Activated naive CD8-positive, alpha-beta T cell treated with anti-CD3 and anti-CD28 coated beads, Interleukin-2, amount 50 U/mL, for 16 hours (primary cell): ENCODE measurements around the gene RBPJ.
"Not testable (repeated sequence)": the region's sequence is repeated elsewhere in the genome, so short reads cannot be mapped to it uniquely, and the experiment has no call there.

Experiments used
- DNase-seq: peaks from one replicate; pipeline ENCODE4 v3.0.0-alpha.2; 2020; ENCODE audit warnings: low read depth, low spot score

The RBPJ gene

DNA sequence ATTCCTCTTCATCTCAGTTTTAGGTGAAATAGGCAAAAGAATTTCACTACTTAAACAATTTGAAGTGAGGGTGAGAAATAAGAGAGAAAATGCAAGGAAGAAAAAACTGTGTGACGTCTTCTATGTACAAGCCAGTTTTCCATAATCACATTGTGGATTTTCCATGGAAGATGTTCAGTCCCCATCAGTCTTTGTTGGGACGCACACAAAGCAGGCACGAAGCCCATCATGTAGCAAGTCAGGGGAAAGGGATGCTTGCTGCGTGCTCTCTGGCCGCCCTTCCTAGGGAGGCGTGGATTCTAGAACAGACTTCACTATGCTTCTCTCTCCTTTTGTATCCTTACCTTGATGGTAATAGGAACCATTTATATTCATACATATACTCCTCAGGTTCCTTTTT lies 54.7 kb downstream of the RBPJ start:
- no peak for DNase-seq

DNA sequence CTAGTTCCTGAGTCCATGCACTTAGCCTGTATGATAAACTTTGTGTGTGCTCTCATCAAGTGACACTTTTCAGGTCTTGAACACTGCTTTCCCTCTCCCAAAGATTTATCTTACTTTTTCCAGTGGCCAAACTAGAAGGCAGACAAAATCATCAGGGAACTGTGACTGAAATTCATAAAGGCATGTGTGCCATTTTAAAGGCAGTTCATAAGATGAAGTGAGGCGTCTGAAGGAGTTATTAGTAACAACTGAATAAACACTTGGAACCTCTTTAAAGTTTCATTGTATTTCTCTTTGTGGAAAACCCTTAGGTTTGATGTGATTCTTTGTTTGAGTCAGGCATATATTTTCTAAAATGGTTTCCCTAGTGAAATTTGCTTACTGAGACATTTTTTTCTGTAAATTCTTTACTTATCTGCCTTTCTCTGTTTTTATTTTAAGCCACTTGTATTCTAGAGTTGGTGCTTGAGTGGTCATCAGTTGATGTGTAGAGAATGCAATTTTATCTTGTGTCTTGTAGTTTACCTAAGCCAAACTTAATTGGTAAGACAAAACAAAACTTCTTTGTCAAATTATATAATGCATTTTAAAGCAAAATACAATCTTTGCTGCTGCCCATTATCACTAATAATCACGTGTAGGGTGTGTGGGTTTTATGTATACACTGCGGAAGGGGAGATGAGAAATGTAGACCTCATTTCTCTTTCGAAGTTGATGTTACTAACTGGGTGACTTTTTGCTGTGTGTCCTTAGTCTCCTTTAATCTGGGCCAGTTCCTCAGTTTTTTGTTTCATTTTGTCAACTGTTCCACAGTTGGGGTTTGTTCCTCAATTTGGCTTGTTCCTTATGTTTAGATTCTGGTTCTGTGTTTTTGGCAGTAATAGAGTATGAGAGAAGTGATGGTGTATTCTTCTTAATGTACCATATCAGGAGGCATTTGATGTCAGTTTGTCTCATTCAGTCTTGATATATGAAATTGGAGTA lies 56.8 kb downstream of the RBPJ start:
- no peak for DNase-seq

DNA sequence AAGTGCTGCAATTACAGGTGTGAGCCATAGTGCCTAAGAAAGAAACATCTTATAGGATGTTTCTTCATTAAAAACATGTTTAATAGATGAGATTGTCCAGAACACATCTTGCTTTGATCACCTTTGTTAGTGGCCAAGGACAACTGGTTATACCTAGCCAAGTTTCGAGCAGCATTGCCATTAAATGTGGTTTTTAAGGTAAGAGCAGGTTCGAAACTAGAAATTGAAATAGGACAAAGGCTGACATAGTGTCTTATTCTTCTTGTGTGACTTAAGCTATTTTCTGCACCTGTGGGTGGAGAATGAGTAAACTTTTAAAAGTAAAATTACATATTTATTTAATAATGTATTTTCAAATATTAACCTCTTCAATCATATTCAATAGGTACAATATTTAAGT lies 59.0 kb downstream of the RBPJ start:
- no peak for DNase-seq

DNA sequence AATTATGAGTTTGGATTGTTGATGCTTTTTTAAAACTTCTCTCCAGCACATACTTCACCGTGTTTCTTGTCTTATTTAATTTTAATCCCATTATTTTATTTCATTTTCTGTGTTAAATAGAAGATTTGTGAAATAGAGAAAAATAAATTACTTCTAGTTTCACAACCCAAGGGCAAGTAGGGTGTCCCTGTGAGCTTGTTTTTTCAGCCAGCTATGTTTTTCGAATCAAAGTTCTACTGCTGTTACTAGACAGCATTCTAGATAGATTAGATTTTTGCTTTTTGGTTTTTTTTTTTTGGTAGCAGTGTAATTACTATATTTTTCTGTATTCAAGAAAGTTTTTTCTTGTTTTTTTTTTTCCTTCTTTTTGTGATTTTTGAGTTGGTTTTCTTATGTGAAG lies 59.9 kb downstream of the RBPJ start:
- DNase-seq, result no peak

DNA sequence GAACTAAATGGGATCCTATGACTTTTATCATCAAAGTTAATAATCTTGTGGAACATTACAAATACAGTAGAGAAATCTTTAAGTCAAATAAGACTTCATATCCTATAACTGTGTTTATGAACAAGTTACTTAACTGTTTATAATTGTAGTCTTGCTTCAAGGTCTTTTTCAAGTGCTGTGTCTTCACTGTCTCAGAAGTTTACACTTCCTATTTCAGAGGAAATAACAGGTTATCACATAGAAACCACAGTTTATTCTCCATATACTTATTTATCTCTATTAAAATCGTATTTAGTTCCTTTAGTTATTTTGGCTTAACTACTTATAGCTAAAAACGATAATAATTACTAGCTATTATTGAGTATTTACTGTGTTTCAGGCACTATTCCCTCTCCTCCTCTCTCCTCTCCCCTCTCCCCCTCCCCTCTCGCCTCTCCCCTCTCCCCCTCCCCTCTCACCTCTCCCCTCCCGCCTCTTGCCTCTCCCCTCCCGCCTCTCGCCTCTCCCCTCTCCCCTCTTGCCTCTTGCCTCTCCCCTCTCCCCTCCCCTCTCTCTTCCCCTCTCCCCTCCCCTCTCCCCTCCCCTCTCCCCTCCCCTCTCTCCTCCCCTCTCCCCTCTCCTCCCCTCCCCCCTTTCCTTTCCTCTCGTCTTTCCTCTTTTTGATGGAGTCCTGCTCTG lies 63.7 kb downstream of the RBPJ start:
- no peak for DNase-seq

DNA sequence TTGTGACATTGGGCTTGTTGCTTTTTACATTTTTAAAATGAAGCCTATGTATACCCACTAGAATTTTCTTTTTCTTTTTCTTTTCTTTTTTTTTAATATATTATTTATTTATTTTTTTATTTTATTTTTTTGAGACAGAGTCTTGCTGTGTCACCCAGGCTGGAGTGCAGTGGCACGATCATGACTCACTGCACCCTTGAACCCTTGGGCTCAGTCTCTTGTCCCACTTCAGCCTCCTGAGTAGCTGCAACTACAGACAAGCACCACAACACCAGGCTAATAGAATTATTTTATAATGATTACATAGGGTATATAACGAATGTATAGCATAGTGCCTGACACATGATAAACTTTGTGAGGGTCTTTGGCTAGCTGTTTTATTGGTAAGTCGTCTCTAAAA lies 64.9 kb downstream of the RBPJ start:
- no peak for DNase-seq

DNA sequence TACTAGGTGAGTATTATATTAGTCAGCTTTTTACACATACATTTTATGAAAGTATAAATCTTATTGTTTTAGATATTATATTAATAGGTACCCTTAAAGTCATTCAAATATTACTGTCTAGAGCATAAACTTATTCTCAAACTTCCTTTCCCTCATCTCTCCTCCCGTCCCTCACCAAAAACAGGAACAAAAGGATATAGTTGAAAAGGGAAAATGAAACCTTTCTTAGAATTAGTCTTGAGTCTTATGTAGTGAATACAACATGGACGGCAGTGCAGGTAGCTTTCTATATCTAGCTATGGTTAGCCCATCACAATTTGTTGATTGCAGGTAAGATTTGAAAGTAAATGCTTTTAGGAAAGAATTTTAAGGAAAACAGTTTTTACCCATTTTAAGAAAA lies 65.6 kb downstream of the RBPJ start:
- DNase-seq, result no peak

DNA sequence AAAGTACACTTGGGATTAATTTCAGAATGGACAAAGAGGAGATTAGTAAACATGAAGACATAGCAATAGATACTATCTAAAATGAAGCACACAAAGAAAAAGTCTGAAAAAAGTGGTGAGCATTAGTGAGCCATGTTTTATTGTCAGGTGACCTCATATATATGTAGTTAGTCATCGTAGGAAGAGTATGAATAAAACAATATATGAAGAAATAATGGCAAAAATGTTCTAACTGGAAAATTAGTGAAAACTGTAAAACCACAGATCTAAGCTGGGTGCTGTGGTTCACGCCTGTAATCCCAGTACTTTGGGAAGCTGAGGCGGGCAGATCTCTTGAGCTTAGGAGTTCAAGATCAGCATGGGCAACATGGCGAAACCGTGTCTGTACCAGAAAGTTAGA lies 67.9 kb downstream of the RBPJ start:
- DNase-seq, result no peak

DNA sequence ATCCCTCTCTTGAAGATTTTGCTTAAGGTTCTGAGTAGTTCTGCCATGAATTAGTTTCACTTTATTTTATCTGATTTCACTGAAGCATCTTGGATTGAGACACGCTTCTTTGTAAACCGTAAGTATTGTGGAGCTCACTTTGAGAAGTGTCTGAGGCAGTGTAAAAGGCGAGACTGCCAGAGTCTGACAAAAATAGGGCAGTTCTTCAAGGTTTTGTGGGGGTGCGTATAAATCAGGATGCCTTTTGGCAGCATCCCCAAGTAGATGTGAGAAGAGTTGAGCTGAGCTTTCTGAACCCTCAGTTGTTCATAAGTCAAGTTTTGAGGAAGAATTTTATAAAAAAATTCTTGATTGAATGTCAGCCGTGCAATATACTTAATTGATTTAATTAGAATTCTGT lies 76.3 kb downstream of the RBPJ start:
- DNase-seq, result no peak

DNA sequence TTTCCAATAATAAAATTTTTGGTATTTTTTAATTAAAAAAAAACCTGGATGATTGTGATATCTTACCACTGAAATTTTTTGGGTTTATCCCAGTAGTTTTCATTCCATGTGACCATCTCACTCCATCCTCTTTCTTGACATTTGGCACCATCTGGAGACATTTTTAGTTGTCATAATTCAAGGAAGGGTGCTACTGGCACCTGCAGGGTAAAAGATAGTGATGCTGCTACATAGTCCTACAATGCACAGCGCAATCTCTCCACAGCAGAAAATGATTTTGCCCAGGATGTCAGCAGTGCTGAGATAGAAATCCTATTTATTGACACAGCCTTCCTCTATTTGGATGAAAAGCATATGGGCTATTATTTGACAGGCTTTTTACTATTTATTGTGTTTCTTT lies 79.3 kb downstream of the RBPJ start:
- DNase-seq, result no peak

DNA sequence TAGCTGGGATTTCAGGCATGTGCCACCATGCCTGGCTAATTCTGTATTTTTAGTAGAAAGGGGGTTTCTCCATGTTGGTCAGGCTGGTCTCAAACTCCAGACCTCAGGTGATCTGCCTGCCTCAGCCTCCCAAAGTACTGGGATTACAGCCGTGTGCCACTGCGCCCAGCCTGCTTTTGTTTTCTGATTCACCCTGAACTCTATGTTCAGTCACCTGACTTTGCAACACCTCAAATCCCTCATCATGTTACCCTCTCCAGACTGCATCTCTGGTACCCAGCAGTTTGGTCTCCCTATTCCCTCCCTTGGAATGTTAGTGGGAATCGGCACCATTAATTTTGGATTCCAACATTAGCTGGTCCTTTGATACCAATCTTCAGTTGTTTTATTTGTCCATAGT lies 81.2 kb downstream of the RBPJ start:
- DNase-seq, result not testable (repeated sequence)

DNA sequence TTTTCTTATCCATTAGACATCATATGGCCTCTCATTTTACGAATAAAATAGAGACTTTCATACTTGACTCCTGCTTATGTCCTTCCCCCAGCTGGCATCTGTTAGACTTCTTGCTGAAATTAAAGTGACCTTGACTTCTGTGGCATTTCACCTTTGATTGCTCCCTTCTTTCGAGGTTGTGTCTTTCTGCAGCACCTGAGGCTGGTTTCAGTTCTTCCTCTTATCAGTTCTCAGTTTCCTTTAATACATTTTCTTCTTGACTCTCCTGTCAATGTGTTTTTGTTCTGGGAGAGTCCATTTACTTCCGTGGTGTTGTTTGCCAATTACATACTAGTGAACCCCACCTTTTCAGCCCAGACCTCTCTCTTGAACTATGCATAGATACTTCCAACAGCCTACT lies 81.6 kb downstream of the RBPJ start:
- DNase-seq, result no peak

DNA sequence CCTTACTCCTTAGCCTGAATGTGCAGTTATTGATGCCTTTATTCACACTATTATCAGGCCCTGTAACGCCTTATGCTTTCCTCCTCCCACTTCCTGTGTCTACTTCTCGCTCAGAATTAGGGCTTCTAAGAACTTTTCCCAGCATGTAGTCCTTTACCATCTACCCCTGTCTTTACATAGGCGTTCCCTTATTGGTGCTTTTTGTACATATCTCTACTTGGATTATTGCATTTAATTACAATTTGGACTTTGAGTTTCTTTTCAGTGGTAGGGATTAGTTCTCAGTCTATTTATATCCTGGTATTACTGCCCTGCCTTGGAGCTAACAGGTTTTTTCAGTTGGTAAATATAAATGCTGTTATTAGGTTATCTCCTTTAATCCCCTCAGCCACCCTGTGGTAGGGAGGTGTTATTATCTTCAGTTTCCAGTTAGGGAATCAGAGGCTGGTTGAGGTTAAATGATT lies 84.0 kb downstream of the RBPJ start:
- DNase-seq, result no peak

DNA sequence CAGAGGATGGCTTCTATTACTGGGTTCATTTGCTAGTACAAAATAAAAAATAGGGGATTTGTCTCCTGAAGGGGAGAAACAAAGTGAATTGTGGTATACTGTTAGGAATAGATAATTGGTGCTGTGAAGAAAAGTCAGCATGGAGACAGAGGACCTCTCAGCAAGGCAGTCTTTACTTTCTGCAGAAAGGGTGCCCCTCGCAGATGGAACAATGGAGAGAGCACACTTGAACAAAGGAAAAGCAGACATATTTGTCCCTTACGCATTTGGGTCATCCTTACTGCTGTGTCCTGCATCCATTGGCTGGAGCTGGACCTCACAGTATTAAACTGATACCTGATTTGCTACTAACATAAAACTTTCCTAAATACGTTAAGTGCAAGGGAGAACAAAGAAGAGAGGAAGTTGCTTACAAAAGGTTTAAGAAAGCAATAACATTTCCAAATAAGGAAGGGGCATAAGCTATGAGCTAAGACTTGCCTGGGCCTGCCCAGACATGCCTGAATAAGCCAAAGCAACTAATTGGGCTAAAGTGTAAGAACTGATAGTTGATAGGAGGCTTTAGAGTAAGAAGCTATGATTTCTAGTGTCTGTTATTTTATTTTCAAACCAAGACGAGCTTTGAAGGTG lies 85.6 kb downstream of the RBPJ start:
- DNase-seq, result no peak

DNA sequence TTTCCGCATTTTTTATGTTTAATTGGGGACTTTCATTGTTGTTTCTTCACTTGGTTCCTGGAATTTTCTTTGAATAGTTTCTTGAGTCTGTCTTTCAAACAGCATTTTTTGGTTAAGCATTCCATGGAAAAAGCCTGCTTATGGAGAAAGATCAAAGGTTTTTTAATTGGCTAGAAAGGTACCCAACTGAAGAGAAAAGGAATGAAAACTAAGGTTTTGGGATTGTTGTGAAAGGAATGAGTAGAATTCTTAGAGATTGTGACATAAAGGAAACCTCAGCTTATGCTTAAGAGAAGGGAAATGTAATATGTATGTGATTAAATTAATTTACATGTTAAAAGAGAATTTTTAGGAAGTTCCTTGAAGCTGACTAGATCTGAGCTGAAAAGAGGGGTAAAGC lies 86.7 kb downstream of the RBPJ start:
- DNase-seq, result no peak

DNA sequence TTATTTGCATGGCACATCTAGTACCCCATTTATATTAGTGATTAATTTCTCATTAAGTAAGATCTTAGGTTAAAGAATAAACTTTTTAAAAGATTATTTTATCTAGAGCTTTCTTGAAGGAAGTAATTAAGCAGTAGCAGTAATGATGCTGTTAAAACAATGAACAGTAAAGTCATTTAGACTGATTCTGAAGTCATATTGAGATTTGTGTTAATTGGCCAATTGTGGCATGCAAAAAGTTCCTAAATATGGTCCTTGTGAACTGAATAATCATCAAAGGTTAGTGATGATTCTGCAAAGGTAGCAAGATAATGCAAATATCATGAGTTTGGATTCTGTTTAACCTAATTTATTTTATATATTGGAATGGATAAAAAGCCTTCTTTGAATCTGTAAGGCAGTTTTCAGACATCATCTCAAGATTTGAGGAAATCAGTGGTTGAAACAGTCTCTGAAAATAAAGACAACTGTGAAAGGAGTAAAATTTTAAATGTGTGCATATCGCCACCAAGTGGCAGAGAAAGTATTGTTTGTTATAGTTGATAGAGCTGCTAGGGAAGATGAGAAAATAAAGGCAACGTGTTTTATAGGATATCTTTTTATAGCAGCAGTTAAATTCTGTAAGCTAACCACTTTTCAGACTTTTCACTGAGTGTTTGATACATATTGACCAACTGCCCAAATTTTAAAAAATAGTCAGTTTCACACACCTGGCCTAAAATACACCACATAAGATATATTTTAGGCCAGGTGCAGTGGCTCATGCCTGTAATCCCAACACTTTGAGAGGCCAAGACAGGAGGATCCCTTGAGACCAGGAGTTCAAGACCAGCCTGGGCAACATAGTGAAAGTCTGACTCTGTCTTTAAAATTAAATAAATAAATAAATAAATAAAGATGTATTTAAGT lies 89.8 kb downstream of the RBPJ start:
- no peak for DNase-seq

DNA sequence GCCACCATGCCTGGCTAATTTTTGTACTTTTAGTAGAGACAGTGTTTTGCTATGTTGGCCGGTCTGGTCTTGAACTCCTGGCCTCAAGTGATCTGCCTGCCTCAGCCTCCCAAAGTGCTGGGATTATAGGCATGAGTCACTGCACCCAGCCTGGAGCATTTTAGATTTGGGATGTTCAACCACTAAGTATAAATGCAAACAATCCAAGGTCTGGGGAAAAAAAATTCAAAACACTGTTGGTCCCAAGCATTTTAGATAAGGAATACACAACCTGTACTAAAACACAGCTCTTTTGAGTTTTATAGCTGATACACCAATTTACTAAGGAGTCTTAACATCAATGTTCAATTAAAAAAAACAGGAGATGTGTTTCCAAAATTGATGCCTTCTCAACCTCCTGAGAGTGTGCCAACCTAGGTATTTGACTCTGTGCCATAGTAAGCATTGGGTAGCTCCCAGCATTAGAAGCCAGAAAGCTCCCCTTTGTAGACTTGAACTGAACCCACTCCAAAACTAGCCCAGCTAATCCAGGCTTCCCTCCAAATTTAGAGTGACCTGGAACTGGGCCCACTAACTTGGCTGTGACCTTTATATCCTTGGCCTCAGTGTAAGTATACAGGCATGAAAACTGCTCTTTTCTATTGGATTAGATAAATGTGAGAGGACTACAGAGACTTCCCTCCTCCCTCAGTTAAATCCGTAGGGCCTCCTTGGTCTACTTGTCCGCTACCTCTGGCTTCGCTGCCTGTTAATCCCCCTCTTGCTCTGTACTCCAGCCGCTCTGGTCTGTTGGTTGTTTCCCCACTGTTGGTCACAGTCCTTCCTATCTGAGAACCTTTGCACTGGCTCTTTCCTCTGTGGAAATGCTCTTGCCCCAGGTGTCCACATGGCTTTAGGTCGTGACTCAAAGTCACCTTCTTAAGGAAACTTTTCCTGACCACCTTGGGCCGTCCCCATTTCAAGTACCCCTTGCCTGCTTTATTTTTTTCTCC lies 91.9 kb downstream of the RBPJ start:
- DNase-seq, result no peak

DNA sequence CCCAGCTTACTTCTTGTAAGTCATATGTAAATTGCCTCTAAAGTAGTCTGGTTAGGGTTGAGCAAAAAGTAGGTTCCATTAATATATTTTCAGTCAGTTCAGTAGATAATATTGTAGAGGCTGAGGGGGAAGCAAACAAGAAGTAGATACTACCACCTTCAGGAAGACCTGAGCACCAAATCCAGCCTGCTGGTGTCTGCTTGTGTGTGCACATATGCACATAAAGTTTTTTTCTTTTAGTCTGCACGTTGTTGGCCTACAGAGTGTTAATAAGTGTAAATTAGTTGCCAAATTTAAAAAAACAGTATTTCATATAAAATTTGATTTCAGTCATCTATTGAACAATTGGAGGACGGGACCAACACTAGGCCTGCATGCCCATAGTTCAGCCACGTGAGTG lies 92.8 kb downstream of the RBPJ start:
- no peak for DNase-seq

DNA sequence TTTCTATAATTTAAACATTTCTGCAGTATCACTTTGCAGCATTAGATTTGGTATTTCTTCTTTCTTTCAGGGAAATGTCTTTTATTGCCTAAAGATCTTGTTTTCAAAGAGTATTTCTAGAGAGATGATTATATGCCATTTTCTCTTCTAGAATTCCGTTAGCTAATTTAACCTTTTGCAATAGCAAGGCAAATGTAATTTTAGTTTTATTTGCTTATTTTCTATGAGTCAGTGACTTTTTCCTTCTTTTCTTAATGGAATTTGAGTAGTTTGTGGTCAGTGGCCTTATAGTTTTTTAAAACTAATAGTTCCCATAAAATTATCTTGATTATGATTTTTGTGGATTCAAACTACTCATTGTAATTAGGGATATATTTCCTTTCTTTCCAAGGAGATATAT lies 97.3 kb downstream of the RBPJ start:
- DNase-seq, result no peak

DNA sequence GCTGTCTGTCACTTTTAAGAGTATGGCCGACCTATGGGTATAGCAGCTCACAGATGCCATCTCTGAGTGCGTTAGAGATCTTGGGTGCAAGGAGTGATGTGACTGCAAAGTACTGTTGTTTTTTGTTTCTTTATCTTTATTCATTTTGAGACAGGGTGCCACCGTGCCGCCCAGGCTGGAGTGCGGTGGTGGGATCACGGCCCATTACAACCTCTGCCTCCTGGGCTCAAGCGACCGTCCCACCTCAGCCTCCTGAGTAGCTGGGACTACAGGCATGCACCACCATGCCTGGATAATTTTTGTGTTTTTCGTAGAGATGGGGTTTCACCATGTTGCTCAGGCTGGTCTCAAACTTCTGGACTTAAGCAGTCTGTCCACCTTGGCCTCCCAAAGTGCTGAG lies 98.0 kb downstream of the RBPJ start:
- DNase-seq, result no peak
